Measurements from ENCODE around the gene EFEMP1.

Gene EFEMP1

GRCh38 chr2:55923091-55923981 is at the start of gene EFEMP1:
EFEMP1 (minus strand) TSS chr2:55923782; CDS start chr2:55922440, 1,342 bp downstream.
- CTCF ChIA-PET = interaction anchor here (0.6 to 1.5 kb wide), 11 partner anchors 11 to 192 kb away, joined by 3 to 8 read pairs (median 3); no protein-coding TSS in a partner anchor
- DNase-seq (ENCODE audit: low read depth, low spot score) = no peak
- H3K4me3 ChIP-seq (ENCODE audit: low read depth, low read length) = peak within 1 kb of the TSS; percentile 67
- no peak for TF ChIP-seq CTCF (IDR thresholded peaks at IDR 0.05; ENCODE audit: insufficient read depth, low read length, missing control alignments)
- POLR2A ChIA-PET = interaction anchor here (0.5 to 1.1 kb wide), 5 partner anchors 15 to 69 kb away, joined by 3 read pairs; no protein-coding TSS in a partner anchor

GRCh38 chr2:55970500-55970899 is 46.9 kb upstream of the EFEMP1 start:
- no peak for TF ChIP-seq CTCF (IDR thresholded peaks at IDR 0.05; ENCODE audit: insufficient read depth, low read length, missing control alignments)
- ChIA-PET POLR2A (no interaction called here), CTCF (interaction anchor here (6.7 kb wide), 1 partner anchor 10 kb away, joined by 50 read pairs; no protein-coding TSS in a partner anchor)
- no peak overlapping the region for H3K4me3 ChIP-seq (ENCODE audit: low read depth, low read length)
- no peak for DNase-seq (ENCODE audit: low read depth, low spot score)

- ChIA-PET POLR2A (no interaction called here), CTCF (interaction anchor here (1.0 to 6.7 kb wide), 2 partner anchors 8 to 198 kb away, joined by 3 to 50 read pairs; no protein-coding TSS in a partner anchor)
- TF ChIP-seq CTCF (IDR thresholded peaks at IDR 0.05; ENCODE audit: insufficient read depth, low read length, missing control alignments) = no peak
- H3K4me3 ChIP-seq (ENCODE audit: low read depth, low read length) = no peak overlapping the region
- no peak for DNase-seq (ENCODE audit: low read depth, low spot score)
These were observed 45.4 kb upstream of the EFEMP1 start for GRCh38 chr2:55968941-55969340.

- DNase-seq (ENCODE audit: low read depth, low spot score) = no peak
- CTCF ChIA-PET = interaction anchor here (1.2 to 11.4 kb wide), 3 partner anchors 11 to 197 kb away, joined by 4 to 163 read pairs (median 46); no protein-coding TSS in a partner anchor
- POLR2A ChIA-PET = no interaction called here
These were observed 43.0 kb upstream of the EFEMP1 start for GRCh38 chr2:55966401-55967118.

GRCh38 chr2:55965966-55966365 is 42.4 kb upstream of the EFEMP1 start:
- ChIA-PET POLR2A (no interaction called here), CTCF (interaction anchor here (1.2 to 11.4 kb wide), 4 partner anchors 11 to 196 kb away, joined by 4 to 163 read pairs (median 27); no protein-coding TSS in a partner anchor)
- H3K4me3 ChIP-seq (ENCODE audit: low read depth, low read length) = no peak overlapping the region
- no peak for DNase-seq (ENCODE audit: low read depth, low spot score)
- no peak for TF ChIP-seq CTCF (IDR thresholded peaks at IDR 0.05; ENCODE audit: insufficient read depth, low read length, missing control alignments)

More at GRCh38 chr2:55966401-55967118, 43.0 kb upstream of the EFEMP1 start:
- H3K4me3 ChIP-seq (ENCODE audit: low read depth, low read length) = no peak overlapping the region
- no peak for TF ChIP-seq CTCF (IDR thresholded peaks at IDR 0.05; ENCODE audit: insufficient read depth, low read length, missing control alignments)

All from AG04449 (cell line).